Astrocyte of the hippocampus (primary cell): Measurements from ENCODE around the gene RAB33B.
A peak's percentile ranks its signal among the peaks of the same experiment; 100 is the strongest.
"Not testable (repeated sequence)": the region's sequence is repeated elsewhere in the genome, so short reads cannot be mapped to it uniquely, and the experiment has no call there.

Source experiments
- DNase-seq: peaks from one replicate; pipeline ENCODE4 v3.0.0; 2011; ENCODE audit warnings: low read depth, low spot score

Gene RAB33B

GRCh38 chr4:139454111-139455045 lies at the start of gene RAB33B:
Gene RAB33B (plus strand): TSS chr4:139454121. CDS start chr4:139454196, 75 bp downstream.
- no peak for DNase-seq

GRCh38 chr4:139410312-139410711 lies 43.6 kb upstream of the RAB33B start:
- no peak for DNase-seq

GRCh38 chr4:139414671-139415210 lies 39.2 kb upstream of the RAB33B start:
- not testable (repeated sequence) for DNase-seq

GRCh38 chr4:139416073-139416673 lies 37.7 kb upstream of the RAB33B start:
- DNase-seq = peak; percentile 65

GRCh38 chr4:139419388-139419914 lies 34.5 kb upstream of the RAB33B start:
- DNase-seq = peak; percentile 17

GRCh38 chr4:139420652-139421051 lies 33.3 kb upstream of the RAB33B start:
- no peak for DNase-seq

GRCh38 chr4:139436122-139436521 lies 17.8 kb upstream of the RAB33B start:
- DNase-seq = no peak

- DNase-seq = peak; percentile 4
Observed at GRCh38 chr4:139438141-139438540, 15.8 kb upstream of the RAB33B start.

- peak; percentile 33 for DNase-seq
Observed at GRCh38 chr4:139441029-139441428, 12.9 kb upstream of the RAB33B start.

GRCh38 chr4:139443661-139444060 lies 10.3 kb upstream of the RAB33B start:
- DNase-seq = no peak

GRCh38 chr4:139444881-139445280 lies 9.0 kb upstream of the RAB33B start:
- peak; percentile 20 for DNase-seq

GRCh38 chr4:139447078-139447477 lies 6.8 kb upstream of the RAB33B start:
- not testable (repeated sequence) for DNase-seq

- DNase-seq = no peak
Observed at GRCh38 chr4:139450586-139450985, 3.3 kb upstream of the RAB33B start.

GRCh38 chr4:139451997-139452396 lies 1.9 kb upstream of the RAB33B start:
- no peak for DNase-seq

GRCh38 chr4:139453041-139453370 lies 915 bp upstream of the RAB33B start:
- DNase-seq = no peak

- DNase-seq = peak; percentile 99
Observed at GRCh38 chr4:139453371-139454110, 380 bp upstream of the RAB33B start.

- no peak for DNase-seq
Observed at GRCh38 chr4:139455126-139455538, 1.2 kb downstream of the RAB33B start.

- no peak for DNase-seq
Observed at GRCh38 chr4:139457318-139457717, 3.4 kb downstream of the RAB33B start.

GRCh38 chr4:139458543-139458942 lies 4.6 kb downstream of the RAB33B start:
- DNase-seq = no peak

GRCh38 chr4:139458999-139459398 lies 5.1 kb downstream of the RAB33B start:
- no peak for DNase-seq

- peak; percentile 21 for DNase-seq
Observed at GRCh38 chr4:139460565-139460964, 6.6 kb downstream of the RAB33B start.
